HCT116 (cell line): Measurements from ENCODE around the gene MYLK4.

Source experiments
- FOSL1 ChIP-seq: IDR thresholded peaks from 2 replicates; pipeline ENCODE4 v1.6.1; 2012; ENCODE audit warnings: low read depth
- ZNF274 ChIP-seq: fragments of 200-500 bp; sonication (Bioruptor generic); IDR thresholded peaks from 2 replicates; pipeline ENCODE4 v1.6.1; 2014; ENCODE audit warnings: mild to moderate bottlenecking, low read depth, low read length, inconsistent platforms

DNA sequence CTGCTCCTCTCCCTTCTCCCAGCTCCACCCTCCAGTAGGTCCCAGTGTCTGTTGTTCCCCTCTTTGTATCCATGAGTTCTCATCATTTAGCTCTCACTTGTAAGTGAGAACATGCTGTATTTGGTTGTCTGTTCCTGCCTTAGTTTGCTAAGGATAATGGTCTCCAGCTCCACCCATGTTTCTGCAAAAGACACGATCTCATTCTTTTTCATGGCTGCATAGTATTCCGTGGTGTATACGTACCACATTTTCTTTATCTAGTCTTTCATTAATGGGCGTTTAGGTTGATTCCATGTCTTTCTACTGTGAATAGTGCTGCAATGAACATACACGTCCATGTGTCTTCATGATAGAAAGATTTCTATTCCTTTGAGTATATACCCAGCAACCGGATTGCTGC lies 136.6 kb downstream of the MYLK4 start:
- TF ChIP-seq ZNF274 (no peak), FOSL1 (no peak)
